Stimulated activated CD8-positive, alpha-beta memory T cell treated with anti-CD3 and anti-CD28 coated beads, Interleukin-4, amount 100 ng/mL, for 24 hours (primary cell): Measurements from ENCODE around the gene HOXA4.

Experiments
- DNase-seq: peaks from one replicate; pipeline ENCODE4 v3.0.0-alpha.2; 2020; ENCODE audit warnings: low read depth

Gene HOXA4

DNA sequence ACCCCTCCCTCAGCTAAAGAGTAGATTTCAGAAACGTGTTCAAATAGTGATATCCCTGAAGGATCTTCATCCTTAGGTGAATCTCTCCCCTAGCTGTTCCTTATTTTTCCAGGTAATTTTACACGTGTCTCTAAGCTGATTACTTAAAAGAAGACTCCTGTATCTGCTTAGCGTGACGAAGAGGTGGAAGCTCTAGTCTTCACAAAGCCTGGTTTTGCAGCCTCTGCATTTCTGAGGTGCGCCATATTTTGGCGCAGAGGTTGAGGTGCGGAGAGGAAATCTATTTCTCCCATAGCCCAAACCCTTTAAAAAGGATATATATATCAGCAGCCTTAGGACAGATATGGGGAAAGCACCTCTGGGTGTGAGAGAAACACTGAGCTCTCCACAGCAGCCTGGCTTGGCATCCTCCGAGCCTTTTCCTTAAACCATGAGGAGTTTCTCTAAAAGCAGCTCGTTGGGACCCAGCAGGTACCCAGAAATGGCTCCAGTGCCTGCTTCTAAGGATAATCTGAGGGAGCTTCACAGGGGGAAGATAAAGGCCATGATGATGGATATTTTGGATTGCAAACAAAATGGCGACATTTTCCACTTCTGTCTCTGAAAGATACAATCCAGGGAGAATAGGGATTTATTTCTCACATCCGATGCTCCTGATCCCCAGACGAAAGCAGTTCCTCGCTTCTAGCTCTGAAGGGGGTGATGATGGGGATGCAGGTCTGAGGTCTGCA lies 25.1 kb downstream of the HOXA4 start:
- DNase-seq = no peak

GRCh38 chr7:27104341-27105058 lies 26.1 kb downstream of the HOXA4 start:
- no peak for DNase-seq

DNA sequence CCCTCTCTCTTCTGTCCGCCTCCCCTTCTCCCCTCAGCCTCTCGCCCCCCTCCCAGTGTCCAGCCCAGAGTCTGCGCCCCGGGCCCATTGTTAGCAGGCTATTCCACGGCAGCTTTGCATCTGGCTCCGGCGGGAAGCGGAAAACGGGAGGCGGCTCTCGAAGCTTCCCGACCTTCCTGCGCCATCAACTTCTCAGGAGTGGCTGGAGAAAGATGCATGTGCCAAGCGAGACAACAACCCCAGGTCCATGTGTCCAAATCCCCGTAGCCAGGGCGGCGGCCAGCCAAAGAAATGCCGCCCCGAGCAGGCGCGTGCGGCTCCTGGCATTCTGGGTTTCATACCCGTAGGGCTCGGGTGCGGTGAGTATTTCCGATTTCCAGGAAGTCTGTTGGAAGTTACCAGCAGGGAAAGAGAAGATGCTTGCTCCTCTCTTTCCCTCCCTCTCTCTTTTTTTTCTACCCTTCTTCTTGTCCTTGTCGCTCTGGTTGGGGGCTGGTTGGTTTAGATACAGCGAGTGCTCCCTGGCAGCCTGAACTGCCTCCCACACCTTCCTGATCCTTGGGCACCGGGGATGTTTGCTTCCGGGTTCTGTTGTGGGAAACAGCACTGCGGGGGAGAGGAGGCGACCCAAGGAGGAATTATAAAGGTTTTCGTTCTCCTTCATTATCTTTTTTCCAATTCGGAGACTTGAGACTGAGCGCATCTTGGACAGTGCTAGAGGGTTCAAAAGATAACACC lies 26.9 kb downstream of the HOXA4 start:
- DNase-seq = no peak

DNA sequence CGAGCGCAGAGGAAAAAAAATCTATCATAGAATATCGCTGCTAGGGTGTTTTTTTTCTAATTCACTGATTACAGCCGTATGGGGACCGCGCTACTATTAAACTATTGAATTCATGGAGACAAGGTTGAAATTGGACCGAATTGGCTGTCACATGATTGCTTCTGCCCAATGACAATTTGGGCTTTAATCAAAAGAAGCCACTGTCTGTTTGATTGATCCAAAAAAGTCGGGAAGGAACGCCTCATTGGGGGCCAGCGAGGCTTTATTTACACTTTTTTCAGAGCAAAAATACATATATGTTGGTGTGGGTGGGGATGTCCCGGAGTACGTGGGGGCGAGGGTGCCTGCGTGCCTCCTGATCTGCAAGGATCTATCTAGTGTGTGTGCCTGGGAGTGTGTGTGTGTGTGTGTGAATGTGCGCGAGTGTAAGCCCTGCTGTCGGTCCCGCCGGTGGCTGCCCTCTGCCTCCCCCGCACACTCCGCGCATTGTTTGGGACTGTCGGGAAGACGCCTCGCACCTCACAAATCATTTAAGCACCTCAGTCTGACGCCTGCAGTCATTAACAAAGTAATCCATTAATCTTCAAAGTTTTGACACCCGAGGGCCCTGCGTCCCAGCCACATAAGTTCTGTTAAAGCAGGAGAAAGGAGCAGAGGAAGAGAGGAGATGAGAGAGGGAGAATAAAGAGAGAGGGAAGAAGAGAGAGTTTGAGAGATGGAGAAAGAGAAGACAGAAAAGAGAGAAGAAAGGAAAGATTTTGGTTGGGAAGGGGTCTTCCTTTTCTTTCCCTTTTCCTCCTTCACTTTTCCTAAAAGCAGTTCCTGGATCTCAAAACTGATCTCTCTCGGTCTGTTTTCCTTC lies 27.7 kb downstream of the HOXA4 start, which contains the start of gene HOXA2:
Gene HOXA2, minus strand, starts transcription at position 103 of the 862 bp plus-strand sequence. CDS start 183 bp downstream, outside the sequence.
- DNase-seq = no peak

GRCh38 chr7:27101957-27102580 lies 28.5 kb downstream of the HOXA4 start:
- DNase-seq = no peak

- DNase-seq = no peak
Observed at GRCh38 chr7:27101171-27101956, 29.2 kb downstream of the HOXA4 start.

GRCh38 chr7:27100694-27101170 lies 29.8 kb downstream of the HOXA4 start:
- no peak for DNase-seq

DNA sequence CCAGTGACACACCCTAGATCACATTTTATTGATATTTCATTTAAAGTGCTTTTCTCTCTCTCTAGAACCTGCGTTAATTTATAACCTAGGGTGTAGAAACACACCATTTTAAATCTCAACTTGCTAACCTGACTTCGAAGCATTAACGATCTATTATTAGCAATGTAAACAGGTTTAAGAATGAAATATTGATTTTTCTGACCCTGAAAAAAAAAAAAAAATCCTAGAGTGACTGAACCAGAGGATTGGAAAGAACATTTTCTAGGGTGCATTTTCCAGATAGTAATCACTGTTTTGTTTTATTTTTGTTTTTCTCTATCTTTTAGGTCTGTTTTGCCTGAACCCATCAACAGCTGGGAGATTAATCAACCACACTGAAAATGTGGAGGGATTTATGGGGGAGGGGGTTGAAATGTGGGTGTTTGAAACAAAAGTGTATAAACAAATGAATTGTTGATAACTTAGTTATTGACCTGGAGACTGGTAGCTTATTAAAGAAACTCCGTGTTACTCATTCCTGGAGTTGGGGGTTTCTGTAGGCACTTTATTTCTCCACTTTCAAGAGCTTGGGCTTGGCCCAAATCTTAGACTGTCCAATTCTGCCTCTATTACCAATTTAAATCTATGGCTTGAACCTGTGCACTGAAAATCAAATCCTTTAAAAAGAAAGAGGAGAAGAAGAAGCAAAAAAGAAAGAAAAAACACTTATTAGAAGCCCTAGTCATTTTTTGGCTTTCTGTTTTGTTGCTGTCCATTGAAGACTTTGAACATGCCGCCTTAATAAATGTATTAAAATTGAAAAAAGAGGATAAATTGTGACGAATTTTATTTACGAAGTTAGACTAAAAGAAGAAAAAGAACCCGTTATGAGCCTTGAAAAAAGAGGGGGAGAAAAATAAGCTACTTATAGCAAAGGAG lies 30.8 kb downstream of the HOXA4 start:
- DNase-seq = no peak

- no peak for DNase-seq
Observed at GRCh38 chr7:27098578-27099451, 31.7 kb downstream of the HOXA4 start.

- no peak for DNase-seq
Observed at GRCh38 chr7:27097686-27098577, 32.6 kb downstream of the HOXA4 start.

DNA sequence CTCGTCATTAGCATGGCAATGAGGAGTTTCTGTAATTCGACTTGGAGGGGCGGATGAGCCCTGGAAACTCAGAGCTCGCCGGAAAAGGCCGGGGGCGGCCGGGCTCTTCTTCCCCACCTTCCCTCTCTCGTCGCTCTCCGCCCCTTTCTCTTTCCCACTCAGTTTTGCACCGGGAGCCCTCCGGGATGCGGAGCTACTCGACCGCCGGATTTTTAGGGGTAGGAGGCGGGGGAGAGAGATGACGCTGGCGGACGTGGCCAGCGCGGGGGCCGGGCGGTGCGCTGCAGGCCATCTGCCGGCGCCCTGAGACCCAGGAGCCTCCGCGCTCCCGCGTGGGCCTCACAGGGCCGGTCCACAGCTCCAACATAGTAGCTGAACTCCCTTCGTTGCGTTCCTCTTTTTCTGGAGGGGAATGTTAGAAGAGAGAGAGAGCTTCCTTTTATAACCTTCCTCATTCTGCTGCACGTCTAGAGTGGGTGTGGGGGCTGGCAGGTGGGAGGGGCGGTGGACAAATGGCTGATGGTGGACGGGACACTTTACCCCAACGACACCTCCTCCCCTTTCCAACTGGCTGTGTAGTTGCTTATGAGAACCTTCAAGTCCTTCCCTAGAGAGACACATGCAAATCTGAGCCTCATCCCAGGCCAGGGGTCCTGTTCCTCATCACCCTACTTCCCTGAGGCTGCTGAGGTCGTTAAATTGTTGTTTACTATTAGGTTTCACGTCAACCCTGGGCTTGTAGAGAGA lies 33.6 kb downstream of the HOXA4 start:
- DNase-seq = no peak

- peak; percentile 60 for DNase-seq
Observed at GRCh38 chr7:27095897-27096767, 34.4 kb downstream of the HOXA4 start, which contains the start of gene HOXA1. Gene HOXA1, minus strand, starts transcription at chr7:27096000. Its CDS starts 88 bp downstream, at chr7:27095912.

DNA sequence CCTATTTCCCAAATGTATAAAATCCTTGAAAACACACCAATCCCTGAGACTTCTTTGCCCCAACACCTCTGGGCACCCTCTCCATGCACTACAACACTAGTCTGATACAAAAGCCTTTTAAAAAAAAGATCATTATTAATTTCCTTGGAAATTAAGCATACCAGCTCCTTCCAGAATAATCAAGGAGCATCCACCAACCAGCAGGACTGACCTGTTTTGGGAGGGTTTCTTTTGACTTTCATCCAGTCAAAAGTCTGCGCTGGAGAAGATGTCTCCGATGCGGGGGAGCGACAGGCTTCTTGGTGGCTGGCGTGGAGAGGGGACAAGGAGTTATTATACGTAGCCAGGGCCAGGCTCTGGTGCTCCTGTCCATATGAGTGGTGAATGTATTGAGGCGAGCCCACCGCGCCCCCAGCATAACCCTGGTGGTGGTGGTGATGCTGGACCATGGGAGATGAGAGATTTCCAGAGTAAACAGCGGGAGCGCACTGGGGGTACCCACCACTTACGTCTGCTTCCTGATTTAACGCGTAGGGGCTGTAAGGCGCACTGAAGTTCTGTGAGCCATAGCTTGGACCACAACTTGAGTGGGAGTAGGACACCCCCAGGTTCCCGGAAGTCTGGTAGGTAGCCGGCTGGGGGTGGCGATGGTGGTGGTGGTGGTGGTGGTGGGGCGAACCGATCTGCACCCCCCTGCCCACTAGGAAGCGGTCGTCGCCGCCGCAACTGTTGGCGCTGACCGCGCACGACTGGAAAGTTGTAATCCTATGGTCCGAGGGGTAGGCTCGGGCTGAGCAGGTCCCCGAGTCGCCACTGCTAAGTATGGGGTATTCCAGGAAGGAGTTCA lies 35.3 kb downstream of the HOXA4 start:
- no peak for DNase-seq

DNA sequence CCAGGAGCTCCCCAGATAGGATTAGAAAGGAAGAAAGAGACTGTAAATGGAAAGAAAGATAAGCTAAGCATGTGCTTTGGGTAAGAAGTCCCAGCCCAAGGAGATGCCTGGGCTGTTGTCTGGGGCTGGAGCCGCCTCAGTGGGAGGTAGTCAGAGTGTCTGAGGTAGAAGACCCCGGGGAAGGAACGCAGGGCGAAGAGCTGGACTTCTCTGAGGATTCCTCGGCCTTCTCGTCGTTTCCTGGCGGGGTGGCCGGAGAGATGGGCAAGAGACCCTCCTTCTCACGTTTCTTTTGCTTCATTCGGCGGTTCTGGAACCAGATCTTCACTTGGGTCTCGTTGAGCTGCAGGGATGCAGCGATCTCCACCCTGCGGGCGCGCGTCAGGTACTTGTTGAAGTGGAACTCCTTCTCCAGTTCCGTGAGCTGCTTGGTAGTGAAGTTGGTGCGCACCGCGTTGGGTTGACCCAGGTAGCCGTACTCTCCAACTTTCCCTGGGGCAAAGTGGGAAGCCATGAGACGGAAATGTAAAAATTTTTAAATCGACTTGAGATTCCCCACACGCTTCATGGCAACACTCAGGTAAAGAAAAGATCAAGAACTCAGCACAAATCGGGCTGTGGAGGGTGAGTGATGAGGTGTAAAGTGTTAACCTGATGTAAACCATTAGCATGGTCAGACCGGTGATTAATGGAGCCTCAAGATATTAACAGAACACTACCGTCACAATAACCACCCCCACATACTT lies 36.1 kb downstream of the HOXA4 start:
- DNase-seq = no peak
